ENCODE results near the gene GNAZ.
"Not testable (repeated sequence)": the region's sequence is repeated elsewhere in the genome, so short reads cannot be mapped to it uniquely, and the experiment has no call there.

Gene GNAZ

GRCh38 chr22:23038334-23038642, 32.0 kb upstream of the GNAZ start:
- no peak for DNase-seq (ENCODE audit: low read depth, low spot score)
- no peak overlapping the region for H3K4me3 ChIP-seq (ENCODE audit: low read length)

- no peak overlapping the region for H3K4me3 ChIP-seq (ENCODE audit: low read length)
- no peak for DNase-seq (ENCODE audit: low read depth, low spot score)
Observed at GRCh38 chr22:23038902-23039301, 31.4 kb upstream of the GNAZ start.

GRCh38 chr22:23042179-23042578, 28.1 kb upstream of the GNAZ start:
- no peak overlapping the region for H3K4me3 ChIP-seq (ENCODE audit: low read length)
- no peak for DNase-seq (ENCODE audit: low read depth, low spot score)

GRCh38 chr22:23044570-23044969, 25.7 kb upstream of the GNAZ start:
- H3K4me3 ChIP-seq (ENCODE audit: low read length) = no peak overlapping the region
- no peak for DNase-seq (ENCODE audit: low read depth, low spot score)

GRCh38 chr22:23045461-23045860, 24.9 kb upstream of the GNAZ start:
- no peak for DNase-seq (ENCODE audit: low read depth, low spot score)
- no peak overlapping the region for H3K4me3 ChIP-seq (ENCODE audit: low read length)

GRCh38 chr22:23047265-23047664, 23.1 kb upstream of the GNAZ start:
- H3K4me3 ChIP-seq (ENCODE audit: low read length) = no peak overlapping the region
- no peak for DNase-seq (ENCODE audit: low read depth, low spot score)

- no peak for DNase-seq (ENCODE audit: low read depth, low spot score)
- no peak overlapping the region for H3K4me3 ChIP-seq (ENCODE audit: low read length)
Observed at GRCh38 chr22:23047742-23048141, 22.6 kb upstream of the GNAZ start.

GRCh38 chr22:23050546-23050945, 19.8 kb upstream of the GNAZ start:
- DNase-seq (ENCODE audit: low read depth, low spot score) = peak; percentile 45
- H3K4me3 ChIP-seq (ENCODE audit: low read length) = not testable (repeated sequence)

- no peak overlapping the region for H3K4me3 ChIP-seq (ENCODE audit: low read length)
- no peak for DNase-seq (ENCODE audit: low read depth, low spot score)
Observed at GRCh38 chr22:23053051-23053707, 17.1 kb upstream of the GNAZ start.

- H3K4me3 ChIP-seq (ENCODE audit: low read length) = no peak overlapping the region
- no peak for DNase-seq (ENCODE audit: low read depth, low spot score)
Observed at GRCh38 chr22:23053912-23054530, 16.3 kb upstream of the GNAZ start.

- no peak for DNase-seq (ENCODE audit: low read depth, low spot score)
- no peak overlapping the region for H3K4me3 ChIP-seq (ENCODE audit: low read length)
Observed at GRCh38 chr22:23054531-23055257, 15.6 kb upstream of the GNAZ start.

GRCh38 chr22:23055449-23056179, 14.7 kb upstream of the GNAZ start:
- H3K4me3 ChIP-seq (ENCODE audit: low read length) = no peak overlapping the region
- DNase-seq (ENCODE audit: low read depth, low spot score) = no peak

GRCh38 chr22:23057331-23057730, 13.0 kb upstream of the GNAZ start:
- DNase-seq (ENCODE audit: low read depth, low spot score) = no peak
- H3K4me3 ChIP-seq (ENCODE audit: low read length) = no peak overlapping the region

GRCh38 chr22:23058063-23058462, 12.3 kb upstream of the GNAZ start:
- no peak for DNase-seq (ENCODE audit: low read depth, low spot score)
- H3K4me3 ChIP-seq (ENCODE audit: low read length) = no peak overlapping the region

- H3K4me3 ChIP-seq (ENCODE audit: low read length) = no peak overlapping the region
- DNase-seq (ENCODE audit: low read depth, low spot score) = no peak
Observed at GRCh38 chr22:23058481-23059283, 11.6 kb upstream of the GNAZ start.

- no peak overlapping the region for H3K4me3 ChIP-seq (ENCODE audit: low read length)
- DNase-seq (ENCODE audit: low read depth, low spot score) = no peak
Observed at GRCh38 chr22:23059284-23059948, 10.9 kb upstream of the GNAZ start.

- no peak for DNase-seq (ENCODE audit: low read depth, low spot score)
Observed at GRCh38 chr22:23060612-23061400, 9.5 kb upstream of the GNAZ start.

More at GRCh38 chr22:23060612-23061400, 9.5 kb upstream of the GNAZ start:
- no peak overlapping the region for H3K4me3 ChIP-seq (ENCODE audit: low read length)
